ENCODE data around the gene DRAXIN. TPM values are rescaled to one million over a fixed set of nuclear protein-coding genes. Genes with fewer than 3 reads are reported as not detected.
A peak's percentile ranks its signal among the peaks of the same experiment; 100 is the strongest.

Gene DRAXIN
- total RNA-seq, 3 donors from 2014 or later (not counting 1 experiment from before 2014, with no cell fraction given) = 10.9 to 24.9 (median 12.1) TPM

- H3K9me3 Mint-ChIP-seq = no peaks in the 10 kb centered on the region
- Histone ChIP-seq H3K36me3 (ENCODE audit: control insufficient read depth, insufficient read depth, low read length) (peaks cover 16% of the 10 kb centered on the region), H3K4me3 (ENCODE audit: low read length) (peak overlapping the region; percentile 49), H3K27me3 (ENCODE audit: control insufficient read depth, insufficient read depth, low read length) (no peaks in the 10 kb centered on the region), H3K9me3 (ENCODE audit: control insufficient read depth, insufficient read depth, low read length) (no peaks in the 10 kb centered on the region), H3K4me1 (ENCODE audit: control insufficient read depth, insufficient read depth, low read length) (peaks cover 28% of the 10 kb centered on the region), H3K27ac (ENCODE audit: low read length) (peak overlapping the region; percentile 68)
- peak overlapping the region; percentile 87 for H3K4me3 Mint-ChIP-seq
- DNase-seq (peak; percentile 58 to 70), ATAC-seq (peak; percentile 63 to 84 (median 79))
- WGBS (ENCODE audit: insufficient coverage) = under 1% methylated on average over 66 of the region's 66 CpGs
- H3K36me3 Mint-ChIP-seq = peaks cover 5% of the 10 kb centered on the region
- peak; percentile 25 for TF ChIP-seq CTCF (IDR thresholded peaks at IDR 0.05)
- intact Hi-C loops (cut with micrococcal nuclease) = loop anchor here (1.0 to 2.0 kb wide), 3 partner anchors 14 to 55 kb away; no protein-coding TSS in a partner anchor
- no peaks in the 10 kb centered on the region for H3K27me3 Mint-ChIP-seq (ENCODE audit: low read depth in 2 of 2)
- H3K4me1 Mint-ChIP-seq = peaks cover 6 to 12% of the 10 kb centered on the region in 2 donors
- peak overlapping the region; percentile 81 to 88 for H3K27ac Mint-ChIP-seq
These were observed 27.0 kb upstream of the DRAXIN start for GRCh38 chr1:11664336-11665065.

- intact Hi-C loops (cut with micrococcal nuclease) = no loop called here
- Mint-ChIP-seq H3K27ac (peak overlapping the region in 1 of 2 donors; percentile 25), H3K9me3 (no peaks in the 10 kb centered on the region), H3K4me3 (no peak overlapping the region), H3K4me1 (peaks cover 6 to 16% of the 10 kb centered on the region in 2 donors), H3K27me3 (ENCODE audit: low read depth in 2 of 2) (no peaks in the 10 kb centered on the region), H3K36me3 (peaks cover 5% of the 10 kb centered on the region)
- H3K27ac ChIP-seq (ENCODE audit: low read length) = no peak overlapping the region
- TF ChIP-seq CTCF (IDR thresholded peaks at IDR 0.05) = no peak
- H3K36me3 ChIP-seq (ENCODE audit: control insufficient read depth, insufficient read depth, low read length) = peaks cover 27% of the 10 kb centered on the region
- H3K4me3 ChIP-seq (ENCODE audit: low read length) = no peak overlapping the region
- WGBS (ENCODE audit: insufficient coverage) = 95% methylated on average over 14 of the region's 14 CpGs
- DNase-seq = no peak
- H3K9me3 ChIP-seq (ENCODE audit: control insufficient read depth, insufficient read depth, low read length) = no peaks in the 10 kb centered on the region
- H3K27me3 ChIP-seq (ENCODE audit: control insufficient read depth, insufficient read depth, low read length) = no peaks in the 10 kb centered on the region
- peaks cover 25% of the 10 kb centered on the region for H3K4me1 ChIP-seq (ENCODE audit: control insufficient read depth, insufficient read depth, low read length)
- ATAC-seq = no peak
These were observed 23.0 kb upstream of the DRAXIN start for GRCh38 chr1:11668516-11668915.

DNA sequence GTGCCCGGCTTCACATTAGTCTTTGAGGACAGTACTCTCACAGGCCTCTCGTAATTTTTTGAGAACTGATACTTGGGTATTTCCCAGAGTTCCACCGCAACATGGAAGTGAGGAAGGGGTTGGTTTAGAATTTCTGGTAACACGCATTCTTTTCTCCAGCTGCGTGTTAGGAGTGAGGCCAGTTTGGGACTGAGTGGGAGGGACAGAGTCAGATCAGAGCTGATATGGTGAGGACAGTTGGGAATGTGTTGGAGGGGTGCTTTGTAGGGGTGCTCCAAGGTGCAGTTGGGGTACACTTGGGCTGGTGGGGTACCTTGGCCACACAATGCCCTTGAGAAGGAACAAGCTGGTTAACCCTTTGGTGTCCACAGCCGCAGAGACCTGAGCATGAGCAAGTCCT lies 20.8 kb upstream of the DRAXIN start:
- Mint-ChIP-seq H3K4me3 (no peak overlapping the region), H3K27me3 (ENCODE audit: low read depth in 2 of 2) (no peaks in the 10 kb centered on the region), H3K4me1 (peaks cover 6 to 21% of the 10 kb centered on the region in 2 donors), H3K9me3 (no peaks in the 10 kb centered on the region), H3K36me3 (peaks cover 5% of the 10 kb centered on the region), H3K27ac (no peak overlapping the region)
- no peak for ATAC-seq
- 80% methylated on average over 6 of the region's 6 CpGs for WGBS (ENCODE audit: insufficient coverage)
- no peak overlapping the region for H3K27ac ChIP-seq (ENCODE audit: low read length)
- no peaks in the 10 kb centered on the region for H3K27me3 ChIP-seq (ENCODE audit: control insufficient read depth, insufficient read depth, low read length)
- no peak for TF ChIP-seq CTCF (IDR thresholded peaks at IDR 0.05)
- no peak for DNase-seq
- H3K4me3 ChIP-seq (ENCODE audit: low read length) = no peak overlapping the region
- H3K36me3 ChIP-seq (ENCODE audit: control insufficient read depth, insufficient read depth, low read length) = peaks cover 46% of the 10 kb centered on the region
- peaks cover 10% of the 10 kb centered on the region for H3K4me1 ChIP-seq (ENCODE audit: control insufficient read depth, insufficient read depth, low read length)
- intact Hi-C loops (cut with micrococcal nuclease) = no loop called here
- H3K9me3 ChIP-seq (ENCODE audit: control insufficient read depth, insufficient read depth, low read length) = no peaks in the 10 kb centered on the region

DNA sequence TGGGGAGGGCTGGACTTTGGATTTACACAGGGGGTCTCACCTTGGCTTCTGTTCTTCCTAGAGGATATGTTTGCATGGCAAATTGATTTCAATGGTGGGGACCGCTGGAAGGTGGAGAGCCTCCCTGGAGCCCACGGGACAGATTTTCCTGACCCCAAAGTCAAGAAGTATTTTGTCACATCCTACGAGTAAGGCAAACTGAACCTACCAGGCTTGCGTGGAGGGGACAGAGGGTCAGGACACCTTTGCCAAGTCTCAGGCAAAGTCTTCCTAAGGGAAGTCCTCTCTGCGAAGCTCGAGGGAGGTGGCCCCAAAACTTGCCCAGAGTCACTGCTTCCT lies 20.3 kb upstream of the DRAXIN start:
- H3K4me1 ChIP-seq (ENCODE audit: control insufficient read depth, insufficient read depth, low read length) = peaks cover 5% of the 10 kb centered on the region
- ATAC-seq (no peak), DNase-seq (no peak)
- Mint-ChIP-seq H3K36me3 (peaks cover 5% of the 10 kb centered on the region), H3K27me3 (ENCODE audit: low read depth in 2 of 2) (no peaks in the 10 kb centered on the region), H3K4me3 (no peak overlapping the region), H3K27ac (no peak overlapping the region), H3K4me1 (peaks cover 6 to 19% of the 10 kb centered on the region in 2 donors), H3K9me3 (no peaks in the 10 kb centered on the region)
- intact Hi-C loops (cut with micrococcal nuclease) = no loop called here
- H3K36me3 ChIP-seq (ENCODE audit: control insufficient read depth, insufficient read depth, low read length) = peaks cover 49% of the 10 kb centered on the region
- no peaks in the 10 kb centered on the region for H3K27me3 ChIP-seq (ENCODE audit: control insufficient read depth, insufficient read depth, low read length)
- H3K9me3 ChIP-seq (ENCODE audit: control insufficient read depth, insufficient read depth, low read length) = no peaks in the 10 kb centered on the region
- no peak overlapping the region for H3K4me3 ChIP-seq (ENCODE audit: low read length)
- 90% methylated on average over 6 of the region's 6 CpGs for WGBS (ENCODE audit: insufficient coverage)
- TF ChIP-seq CTCF (IDR thresholded peaks at IDR 0.05) = no peak
- no peak overlapping the region for H3K27ac ChIP-seq (ENCODE audit: low read length)
